Activated CD4-positive, alpha-beta T cell treated with anti-CD3 and anti-CD28 coated beads, Interleukin-2, Interleukin-6, amounts not matched to agents 100 ng/mL and 50 ng/mL, durations not matched to agents 16 hours and 8 hours (primary cell): Measurements from ENCODE around the gene BMPR1A.

Experiments used
- DNase-seq: peaks from one replicate; pipeline ENCODE4 v3.0.0-alpha.2; 2020

The BMPR1A gene

DNA sequence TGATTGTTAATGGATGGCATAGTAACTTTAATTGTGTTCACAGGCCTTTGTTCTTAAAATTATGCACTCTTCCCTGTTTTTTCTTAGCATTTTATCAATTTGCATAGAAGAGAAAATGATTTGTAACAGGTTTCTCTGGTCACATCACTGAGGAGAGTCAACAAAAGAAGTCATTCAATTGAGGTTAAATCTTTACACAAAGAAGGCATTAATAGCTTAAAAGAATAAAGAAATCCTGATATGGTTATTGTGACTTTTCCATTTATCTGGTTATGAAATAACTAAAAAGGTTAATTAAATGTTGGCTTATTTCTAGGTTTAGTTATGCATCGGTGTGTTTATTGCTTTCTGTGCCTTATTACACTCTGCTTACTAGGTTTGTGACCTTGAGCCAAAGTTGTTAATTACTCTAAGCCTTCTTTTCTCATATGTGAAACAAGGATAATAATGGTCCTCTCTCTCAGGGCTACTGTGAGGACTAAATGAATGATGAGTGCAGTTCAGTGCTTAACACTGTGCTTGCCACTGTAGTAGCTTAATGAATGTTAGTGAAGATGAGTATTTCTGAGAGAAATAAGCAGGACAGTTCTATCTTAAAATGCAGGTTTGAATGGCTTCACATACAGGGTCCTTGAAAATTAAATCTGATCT is 12.1 kb downstream of the BMPR1A start:
- DNase-seq, result no peak

DNA sequence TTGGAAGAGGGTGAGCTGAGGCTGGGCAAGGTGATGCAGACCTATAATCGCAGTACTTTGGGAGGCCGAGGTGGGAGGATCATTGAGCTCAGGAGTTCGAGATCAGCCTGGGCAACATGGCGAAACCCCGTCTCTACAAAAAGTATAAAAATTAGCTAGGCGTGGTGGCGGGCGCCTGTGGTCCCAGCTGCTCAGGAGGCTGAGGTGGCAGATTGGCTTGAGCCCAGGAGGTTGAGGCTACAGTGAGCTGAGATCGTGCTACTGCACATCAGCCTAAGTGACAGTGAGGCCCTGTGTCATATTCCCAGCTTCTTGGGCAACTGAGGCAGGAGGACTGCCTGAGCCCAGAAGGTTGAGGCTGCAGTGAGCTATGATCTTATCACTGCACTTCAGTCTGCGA is 13.6 kb downstream of the BMPR1A start:
- DNase-seq, result no peak

GRCh38 chr10:86770412-86770960 is 14.1 kb downstream of the BMPR1A start:
- no peak for DNase-seq

DNA sequence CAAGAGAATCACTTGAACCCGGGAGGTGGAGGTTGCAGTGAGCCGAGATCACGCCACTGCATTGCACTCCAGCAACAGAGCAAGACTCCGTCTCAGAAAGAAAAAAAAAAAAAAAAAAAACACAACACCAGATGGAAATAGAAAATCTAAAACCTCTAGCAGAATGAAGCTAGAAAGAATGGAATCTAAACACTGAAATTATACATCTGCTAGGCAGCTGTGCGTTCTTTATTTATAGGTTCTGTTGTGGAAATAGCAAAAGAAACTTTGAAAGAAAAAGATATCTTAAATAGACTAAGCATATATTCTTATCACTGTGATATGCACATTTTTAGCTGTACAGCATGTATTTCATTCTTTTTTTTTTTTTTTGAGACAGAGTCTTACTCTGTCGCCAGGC is 17.1 kb downstream of the BMPR1A start:
- no peak for DNase-seq

DNA sequence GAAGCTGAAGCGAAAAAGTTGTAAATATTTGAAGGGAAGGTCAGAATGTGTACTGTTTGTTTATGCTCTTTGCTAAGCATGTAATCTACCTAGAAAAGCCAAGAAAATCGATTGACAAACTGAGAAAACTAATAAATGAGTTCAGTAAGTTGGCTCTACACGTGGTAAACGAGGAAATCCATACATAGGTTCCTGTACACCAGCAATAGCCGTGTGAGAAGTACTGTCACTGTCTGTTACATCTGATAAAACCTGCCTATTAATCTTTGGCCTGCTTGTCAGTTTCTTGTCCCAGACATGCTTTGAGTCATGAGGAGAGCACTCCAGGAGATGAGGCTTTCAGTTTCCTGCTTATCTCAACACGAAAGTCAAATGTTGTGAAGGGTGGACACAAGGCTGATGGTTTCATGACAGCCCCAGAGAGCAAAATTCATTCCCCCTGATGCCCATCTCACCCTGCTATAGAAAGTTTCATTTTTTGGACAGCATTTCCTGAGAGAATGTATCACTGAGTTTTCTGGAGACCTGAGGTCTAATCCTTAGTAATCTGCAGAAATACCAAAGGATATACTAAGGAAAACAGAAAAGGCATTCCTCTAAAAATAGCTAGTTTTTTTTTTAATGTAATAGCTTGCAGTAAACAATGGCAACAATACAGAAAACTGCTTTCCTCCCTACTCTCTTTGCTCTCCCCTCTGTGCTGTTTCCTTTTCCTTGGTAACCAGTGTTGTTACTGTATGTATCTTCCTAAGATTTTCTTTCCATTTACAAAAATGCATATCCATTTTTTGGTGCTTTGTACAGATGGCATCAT is 18.8 kb downstream of the BMPR1A start:
- DNase-seq, result peak; percentile 51

GRCh38 chr10:86775870-86776180 is 19.4 kb downstream of the BMPR1A start:
- DNase-seq, result no peak

- DNase-seq, result no peak
Observed at GRCh38 chr10:86779220-86780017, 23.0 kb downstream of the BMPR1A start.

DNA sequence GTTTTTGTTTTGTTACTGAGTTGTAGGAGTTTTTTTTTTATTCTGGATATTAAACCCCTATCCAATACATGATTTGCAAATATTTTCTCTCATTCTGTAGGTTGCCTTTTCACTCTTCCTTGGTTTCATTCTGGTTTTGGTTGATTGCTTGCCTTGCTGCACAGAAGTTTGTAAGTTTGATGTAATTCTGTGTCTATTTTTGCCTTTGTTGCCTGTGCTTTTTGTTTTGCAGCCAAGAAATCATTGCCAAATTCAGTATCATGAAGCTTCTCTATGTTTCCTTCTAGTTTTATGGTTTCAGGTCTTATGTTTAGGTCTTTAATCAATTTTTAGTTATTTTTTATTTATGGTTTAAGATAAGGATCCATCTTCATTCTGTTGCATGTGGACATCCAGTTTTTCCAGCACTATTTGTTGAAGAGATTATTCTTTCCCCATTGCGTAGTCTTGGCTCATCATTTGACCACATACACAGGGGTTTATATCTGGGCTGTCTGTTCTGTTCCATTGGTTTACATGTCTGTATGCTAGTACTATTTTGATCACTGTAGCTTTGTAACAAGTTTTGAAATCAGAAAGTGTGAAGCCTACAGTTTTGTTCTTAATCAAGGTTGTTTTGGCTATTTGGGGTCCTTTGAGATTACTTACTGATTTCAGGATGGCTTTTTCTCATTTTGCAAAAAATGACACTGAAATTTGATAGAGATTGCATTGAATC is 26.4 kb downstream of the BMPR1A start:
- peak; percentile 59 for DNase-seq

- DNase-seq, result no peak
Observed at GRCh38 chr10:86785037-86785436, 28.6 kb downstream of the BMPR1A start.

GRCh38 chr10:86785968-86786367 is 29.5 kb downstream of the BMPR1A start:
- DNase-seq, result no peak

GRCh38 chr10:86786368-86786767 is 29.9 kb downstream of the BMPR1A start:
- DNase-seq, result no peak

GRCh38 chr10:86790394-86790793 is 34.0 kb downstream of the BMPR1A start:
- no peak for DNase-seq

DNA sequence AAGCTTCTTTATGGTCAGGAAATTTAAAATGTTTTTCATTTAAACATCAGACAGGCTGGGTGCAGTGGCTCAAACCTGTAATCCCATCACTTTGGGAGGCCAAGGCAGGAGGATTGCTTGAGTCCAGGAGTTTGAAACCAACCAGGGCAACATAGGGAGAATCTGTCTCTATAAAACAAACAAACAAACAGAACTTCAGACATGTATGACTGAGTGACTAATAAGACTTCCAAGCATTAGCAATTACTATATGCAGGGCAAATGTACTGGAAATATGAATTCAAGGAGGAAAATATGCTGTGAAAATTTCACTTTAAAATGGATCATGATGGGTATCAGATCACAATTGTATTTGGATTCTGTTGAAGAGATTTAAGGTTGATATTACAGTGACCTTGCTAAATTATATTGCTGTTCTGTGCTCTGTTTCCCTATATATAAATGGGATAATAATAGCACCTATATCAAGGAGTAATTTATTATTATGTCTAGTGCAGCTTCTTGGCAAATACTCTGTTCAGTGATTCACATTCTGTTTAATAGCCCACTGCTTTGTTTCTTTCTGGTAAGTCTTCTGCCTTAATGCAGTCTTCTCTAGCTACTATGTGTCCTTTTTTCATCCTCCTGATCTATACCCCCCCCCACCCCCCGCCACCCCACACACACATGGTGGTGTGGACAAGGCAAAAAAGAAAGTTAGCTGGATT is 36.2 kb downstream of the BMPR1A start:
- no peak for DNase-seq

GRCh38 chr10:86793696-86794095 is 37.3 kb downstream of the BMPR1A start:
- DNase-seq, result no peak

- DNase-seq, result no peak
Observed at GRCh38 chr10:86795353-86795752, 38.9 kb downstream of the BMPR1A start.

DNA sequence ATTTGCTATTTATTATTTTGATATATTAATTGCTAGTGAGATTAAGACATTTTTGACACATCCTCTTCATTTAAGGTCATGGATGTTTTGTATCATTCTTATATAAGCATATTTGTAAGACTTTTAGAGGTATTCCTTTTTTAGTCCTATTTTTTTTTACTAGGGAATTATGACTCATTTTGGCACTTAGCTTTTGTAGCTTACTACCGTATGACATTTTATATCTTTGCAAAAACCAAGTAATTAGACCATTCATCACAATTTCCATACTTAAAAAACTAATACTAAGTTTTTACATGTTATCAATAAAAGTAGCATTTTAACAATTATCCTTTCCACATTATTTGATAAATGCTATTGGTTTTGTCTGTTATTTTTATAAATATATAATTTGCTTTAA is 41.6 kb downstream of the BMPR1A start:
- no peak for DNase-seq

- peak; percentile 44 for DNase-seq
Observed at GRCh38 chr10:86798611-86799010, 42.2 kb downstream of the BMPR1A start.

GRCh38 chr10:86799188-86799845 is 42.9 kb downstream of the BMPR1A start:
- no peak for DNase-seq

GRCh38 chr10:86801995-86802394 is 45.6 kb downstream of the BMPR1A start:
- DNase-seq, result no peak

- DNase-seq, result no peak
Observed at GRCh38 chr10:86802473-86803108, 46.2 kb downstream of the BMPR1A start.

DNA sequence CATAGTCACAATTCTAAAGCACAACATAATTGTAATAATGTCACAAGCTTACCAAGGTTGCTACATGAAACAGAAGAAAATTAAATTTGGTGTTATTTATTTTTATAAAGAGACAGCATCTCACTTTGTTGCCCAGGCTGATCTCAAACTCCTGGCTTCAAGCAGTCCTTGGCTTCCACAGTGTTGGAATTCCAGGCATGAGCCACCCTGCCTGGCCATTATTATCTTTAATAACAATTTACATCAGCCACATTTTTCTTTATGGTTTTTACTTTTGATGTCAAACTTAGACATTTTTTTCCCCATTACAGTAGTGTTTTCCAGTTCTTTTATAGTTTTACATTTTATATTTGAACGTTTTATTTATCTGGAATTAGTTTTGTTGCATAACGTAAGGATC is 46.7 kb downstream of the BMPR1A start:
- DNase-seq, result no peak
